Measurements from ENCODE around the gene ARHGAP12.

Gene ARHGAP12

DNA sequence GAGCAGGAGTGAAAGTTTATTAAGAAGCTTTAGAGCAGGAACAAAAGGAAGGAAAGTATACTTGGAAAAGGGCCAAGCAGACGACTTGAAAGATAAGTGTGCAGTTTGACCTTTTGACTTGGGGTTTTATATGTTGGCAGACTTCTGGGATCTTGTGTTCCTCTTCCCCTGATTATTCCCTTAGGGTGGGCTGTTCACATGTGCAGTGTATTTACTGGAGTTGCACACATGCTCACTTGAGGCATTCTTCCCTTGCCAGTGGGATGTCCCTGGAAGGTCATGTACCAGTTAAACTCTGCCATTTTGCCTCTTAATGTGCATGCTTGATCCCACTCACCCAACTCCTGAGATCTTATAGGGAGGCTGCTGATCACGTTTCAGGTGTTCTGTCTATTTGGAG lies 23.4 kb upstream of the ARHGAP12 start:
- DNase-seq (ENCODE audit: low read depth in 2 of 3, low spot score in 2 of 3): no peak

- no peak for DNase-seq (ENCODE audit: low read depth in 2 of 3, low spot score in 2 of 3)
Measured at GRCh38 chr10:31949266-31949665, 20.6 kb upstream of the ARHGAP12 start.

GRCh38 chr10:31948021-31948420 lies 19.4 kb upstream of the ARHGAP12 start:
- no peak for DNase-seq (ENCODE audit: low read depth in 2 of 3, low spot score in 2 of 3)

DNA sequence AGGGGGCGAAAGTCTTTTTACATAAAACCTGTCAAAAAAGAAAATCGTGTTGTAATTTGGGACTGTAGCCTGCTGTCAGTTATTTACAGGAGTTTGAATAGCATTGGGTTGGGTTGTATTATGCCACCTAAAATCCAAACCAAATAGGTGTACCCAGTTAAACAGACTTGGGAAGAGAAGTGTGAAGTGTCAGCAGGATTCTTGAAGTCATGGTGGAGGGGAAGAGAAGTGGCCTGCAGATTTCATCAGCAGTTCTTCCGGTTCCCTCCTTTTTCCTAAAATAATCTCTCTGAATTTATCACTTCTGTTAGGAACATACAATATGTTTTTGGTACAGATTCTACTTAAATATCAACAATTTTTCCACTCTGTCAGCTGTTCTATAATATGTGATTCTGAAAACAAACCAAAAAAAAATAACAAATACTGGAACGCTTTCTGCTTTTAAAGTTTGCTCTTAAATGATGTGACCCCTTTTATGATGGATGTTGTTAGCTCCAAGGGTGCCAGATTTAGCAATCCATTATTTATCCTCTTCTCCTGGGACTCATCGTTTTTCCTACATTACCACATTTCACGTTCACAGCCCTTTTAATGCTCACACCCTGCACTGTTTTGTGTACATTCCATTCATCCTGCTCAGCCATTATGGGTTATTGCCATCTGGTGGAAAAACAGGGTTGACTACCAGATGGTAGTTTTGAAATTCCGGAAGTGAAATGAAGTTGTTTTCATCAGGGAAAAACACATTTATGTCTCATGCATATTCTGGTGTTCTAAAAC lies 18.7 kb upstream of the ARHGAP12 start:
- DNase-seq (ENCODE audit: low read depth in 2 of 3, low spot score in 2 of 3): no peak

- DNase-seq (ENCODE audit: low read depth in 2 of 3, low spot score in 2 of 3): no peak
Measured at GRCh38 chr10:31945392-31945791, 16.8 kb upstream of the ARHGAP12 start.

DNA sequence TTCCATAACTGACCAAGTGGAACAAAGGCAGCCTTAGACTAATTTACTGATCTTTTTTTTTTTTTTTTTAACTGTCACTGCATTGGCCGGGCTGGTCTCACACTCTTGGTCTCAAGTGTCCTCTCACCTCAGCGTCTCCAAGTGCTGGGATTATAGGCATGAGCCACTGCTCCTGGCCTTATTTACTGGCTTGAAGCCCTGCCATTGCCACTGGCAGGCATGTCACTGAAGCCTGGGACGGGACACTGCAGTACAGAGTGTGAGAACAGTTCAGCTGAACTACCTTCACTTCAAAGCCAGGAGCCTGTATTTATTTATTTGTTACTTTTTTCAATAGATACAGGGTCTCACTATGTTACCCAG lies 15.4 kb upstream of the ARHGAP12 start:
- DNase-seq (ENCODE audit: low read depth in 2 of 3, low spot score in 2 of 3): no peak

- DNase-seq (ENCODE audit: low read depth in 2 of 3, low spot score in 2 of 3): no peak
Measured at GRCh38 chr10:31942892-31943291, 14.3 kb upstream of the ARHGAP12 start.

GRCh38 chr10:31942435-31942834 lies 13.8 kb upstream of the ARHGAP12 start:
- no peak for DNase-seq (ENCODE audit: low read depth in 2 of 3, low spot score in 2 of 3)

DNA sequence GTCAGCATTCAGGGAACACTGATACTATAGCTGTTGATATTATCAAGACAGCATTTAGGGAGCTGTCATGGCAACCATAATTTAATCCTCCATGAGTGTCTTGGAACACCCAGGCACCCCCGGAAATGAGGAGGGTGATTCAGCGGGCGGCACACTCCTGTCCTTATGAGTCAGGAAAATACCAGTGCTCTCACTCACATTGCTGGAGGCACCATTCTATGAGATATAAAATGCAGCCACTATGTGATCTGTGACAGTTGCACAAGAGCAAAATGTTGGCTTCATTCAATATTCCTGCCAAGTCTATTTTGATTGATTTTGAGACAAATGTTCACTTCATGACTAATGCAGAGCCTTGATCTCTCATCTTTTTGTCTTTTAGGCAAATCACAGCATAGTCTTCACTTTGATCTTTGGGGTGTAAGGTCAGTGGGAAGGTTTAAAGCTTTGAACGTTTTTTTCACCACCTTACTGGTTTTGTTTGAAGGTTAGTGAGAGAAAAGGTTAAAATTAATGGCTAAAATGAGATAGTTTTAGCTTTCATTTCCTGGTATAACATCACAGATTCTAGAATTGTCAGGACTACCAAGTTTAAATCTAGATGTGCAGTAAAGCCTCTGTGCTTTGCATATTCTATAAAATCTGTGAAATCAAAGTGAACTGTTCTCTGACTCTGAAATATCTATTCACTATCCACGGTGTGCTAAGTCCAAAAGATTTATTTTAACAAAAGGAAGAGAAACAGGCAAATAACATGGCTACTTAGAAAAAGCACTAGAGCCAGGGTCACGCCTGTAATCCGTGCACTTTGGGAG lies 12.4 kb upstream of the ARHGAP12 start:
- DNase-seq (ENCODE audit: low read depth in 2 of 3, low spot score in 2 of 3): no peak

DNA sequence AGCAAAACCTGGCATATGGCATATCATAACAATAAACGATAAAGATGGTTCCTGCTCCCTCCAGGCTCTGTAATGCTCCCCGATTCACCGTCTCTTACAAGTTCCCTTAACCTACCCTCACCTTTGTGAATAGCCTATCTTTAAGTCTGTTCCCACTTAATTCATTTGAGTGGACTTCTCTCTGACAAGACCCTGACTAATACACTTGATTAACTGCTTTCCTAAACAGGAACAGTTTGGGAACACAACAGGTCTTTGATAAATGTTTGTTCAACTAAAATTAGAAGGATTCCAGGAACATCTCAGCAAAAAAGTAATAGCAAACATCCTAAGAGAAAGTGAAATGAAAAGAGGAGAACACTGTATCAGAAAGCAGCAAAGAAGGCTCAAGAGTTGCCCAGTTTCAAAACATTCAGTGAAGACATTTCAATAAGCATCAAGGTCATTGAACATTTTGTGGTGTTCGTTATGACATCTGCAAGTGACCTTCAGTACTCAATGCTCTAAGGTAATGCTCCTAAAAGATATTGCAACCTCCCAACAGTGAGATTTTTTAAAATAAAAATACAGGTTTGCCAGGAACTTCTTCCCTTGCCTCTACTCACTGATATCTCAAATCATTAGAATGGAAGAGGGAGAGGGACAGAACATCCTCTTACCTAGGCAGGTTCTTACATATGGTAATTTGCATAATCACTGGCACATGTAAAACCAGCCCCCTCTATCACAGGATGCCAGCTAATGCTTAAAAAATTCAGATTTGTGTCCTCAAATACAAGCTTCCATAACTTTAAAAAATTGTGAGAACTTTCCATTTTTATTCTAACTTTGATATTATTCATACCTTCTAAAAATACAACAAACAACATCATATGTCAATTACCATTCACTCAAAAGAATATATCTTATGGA lies 11.4 kb upstream of the ARHGAP12 start:
- no peak for DNase-seq (ENCODE audit: low read depth in 2 of 3, low spot score in 2 of 3)

- DNase-seq (ENCODE audit: low read depth in 2 of 3, low spot score in 2 of 3): no peak
Measured at GRCh38 chr10:31937371-31937770, 8.7 kb upstream of the ARHGAP12 start.

DNA sequence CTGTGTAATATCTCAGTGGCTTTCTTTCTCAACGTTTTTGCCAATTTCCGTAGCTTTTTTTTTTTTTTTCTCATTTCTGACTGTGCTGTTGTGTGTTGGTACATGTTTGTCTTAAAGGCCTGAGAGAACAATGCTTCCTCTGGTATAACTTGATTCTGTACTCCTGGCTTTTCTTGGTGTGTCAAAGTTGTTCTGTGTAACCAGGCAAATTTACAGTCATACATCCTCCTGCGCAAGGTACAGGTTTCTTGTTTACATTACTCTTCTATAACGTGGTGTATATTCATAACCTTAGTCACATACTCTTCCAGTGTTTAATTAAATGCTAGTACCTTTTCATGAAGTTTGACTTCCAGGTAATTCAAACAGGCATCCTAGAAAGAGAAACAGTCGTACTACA lies 8.3 kb upstream of the ARHGAP12 start:
- DNase-seq (ENCODE audit: low read depth in 2 of 3, low spot score in 2 of 3): no peak

- no peak for DNase-seq (ENCODE audit: low read depth in 2 of 3, low spot score in 2 of 3)
Measured at GRCh38 chr10:31936086-31936485, 7.5 kb upstream of the ARHGAP12 start.

DNA sequence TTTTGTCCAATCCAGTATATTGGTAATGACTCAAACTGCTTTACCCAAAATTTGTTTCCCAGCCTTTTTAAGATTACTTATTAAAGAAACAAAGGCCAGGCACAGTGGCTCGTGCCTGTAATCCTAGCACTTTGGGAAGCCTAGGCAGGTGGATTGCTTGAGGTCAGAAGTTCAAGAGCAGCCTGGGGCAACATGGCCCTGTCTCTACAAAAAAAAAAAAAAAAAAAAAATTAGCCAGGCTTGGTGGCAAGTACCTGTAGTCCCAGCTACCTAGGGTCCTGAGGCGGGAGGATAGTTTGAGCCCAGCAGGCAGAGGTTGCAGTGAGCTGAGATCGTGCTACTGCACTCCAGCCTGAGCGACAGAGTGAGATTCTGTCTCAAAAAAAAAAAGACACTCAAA lies 7.0 kb upstream of the ARHGAP12 start:
- DNase-seq (ENCODE audit: low read depth in 2 of 3, low spot score in 2 of 3): no peak

DNA sequence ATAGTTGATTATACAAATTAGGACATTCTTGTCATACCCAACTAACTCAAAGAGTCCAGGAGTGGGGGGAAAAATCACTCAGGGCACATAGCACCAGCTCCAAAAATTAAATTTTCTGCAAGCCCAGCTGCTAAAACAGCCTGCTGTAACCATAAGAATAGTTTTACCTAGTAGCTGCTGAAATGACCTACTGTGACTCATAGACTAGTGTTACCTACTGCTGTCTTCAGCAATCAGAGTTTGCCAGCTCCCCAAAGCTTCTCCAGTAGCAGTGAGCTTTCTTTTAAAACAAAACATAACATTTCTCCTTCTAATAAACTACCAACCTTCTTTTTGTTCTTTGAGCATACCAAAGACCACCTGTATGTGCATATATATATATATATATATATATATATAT lies 4.2 kb upstream of the ARHGAP12 start:
- no peak for DNase-seq (ENCODE audit: low read depth in 2 of 3, low spot score in 2 of 3)

DNA sequence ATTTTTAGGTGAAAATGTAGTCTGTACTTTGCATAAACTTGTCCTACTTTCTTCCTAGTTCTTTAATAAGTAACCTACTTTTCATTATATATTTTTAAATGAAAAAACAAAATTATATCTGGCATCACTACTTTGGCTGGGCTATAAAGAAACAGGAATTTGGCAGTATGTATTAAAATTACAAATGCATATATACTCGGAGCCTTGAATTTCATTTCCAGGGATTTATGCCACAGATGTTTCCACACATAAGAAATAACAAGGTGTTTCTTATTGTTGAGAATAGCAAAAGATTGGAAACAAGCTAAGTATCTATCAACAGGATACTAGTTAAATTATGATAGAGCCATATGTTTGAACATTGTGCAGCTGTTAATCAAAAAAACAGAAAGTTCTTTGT lies 2.2 kb upstream of the ARHGAP12 start:
- DNase-seq (ENCODE audit: low read depth in 2 of 3, low spot score in 2 of 3): no peak

DNA sequence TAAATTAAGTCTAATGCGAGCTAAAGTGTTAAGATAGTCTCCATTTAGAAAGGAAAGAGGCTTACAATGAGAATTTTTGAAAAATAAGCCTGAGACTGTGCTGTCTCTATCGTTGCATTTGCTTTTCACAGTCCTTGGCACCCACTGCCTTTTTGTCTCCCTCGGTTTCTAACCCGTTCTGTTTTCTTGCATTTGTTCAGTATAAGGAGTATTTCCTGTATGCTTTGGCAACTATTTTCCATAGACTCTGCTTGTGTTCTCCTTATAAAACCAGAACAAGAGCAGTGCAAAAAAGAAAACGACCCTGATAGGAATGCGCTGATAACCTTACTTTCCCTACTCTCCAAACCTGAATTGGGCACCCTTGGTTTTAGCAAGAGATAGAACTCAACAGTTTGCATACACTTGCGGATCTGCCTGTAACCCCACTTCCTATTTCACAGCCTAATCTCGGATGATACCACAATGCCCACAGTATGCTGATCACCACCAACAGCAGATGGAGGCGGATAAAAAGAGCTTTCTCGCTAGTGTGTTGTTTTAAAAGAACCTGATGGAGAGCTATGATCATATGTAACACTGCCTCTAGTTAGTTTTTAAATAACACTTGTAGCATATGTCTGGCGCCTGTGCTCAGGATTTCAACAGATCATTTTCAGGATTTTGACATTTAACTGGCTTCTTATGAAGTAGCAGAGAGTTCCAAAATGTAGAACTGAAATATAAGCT lies 1.6 kb upstream of the ARHGAP12 start:
- DNase-seq (ENCODE audit: low read depth in 2 of 3, low spot score in 2 of 3): no peak

GRCh38 chr10:31929261-31930022 lies 811 bp upstream of the ARHGAP12 start:
- DNase-seq (ENCODE audit: low read depth in 2 of 3, low spot score in 2 of 3): no peak

DNA sequence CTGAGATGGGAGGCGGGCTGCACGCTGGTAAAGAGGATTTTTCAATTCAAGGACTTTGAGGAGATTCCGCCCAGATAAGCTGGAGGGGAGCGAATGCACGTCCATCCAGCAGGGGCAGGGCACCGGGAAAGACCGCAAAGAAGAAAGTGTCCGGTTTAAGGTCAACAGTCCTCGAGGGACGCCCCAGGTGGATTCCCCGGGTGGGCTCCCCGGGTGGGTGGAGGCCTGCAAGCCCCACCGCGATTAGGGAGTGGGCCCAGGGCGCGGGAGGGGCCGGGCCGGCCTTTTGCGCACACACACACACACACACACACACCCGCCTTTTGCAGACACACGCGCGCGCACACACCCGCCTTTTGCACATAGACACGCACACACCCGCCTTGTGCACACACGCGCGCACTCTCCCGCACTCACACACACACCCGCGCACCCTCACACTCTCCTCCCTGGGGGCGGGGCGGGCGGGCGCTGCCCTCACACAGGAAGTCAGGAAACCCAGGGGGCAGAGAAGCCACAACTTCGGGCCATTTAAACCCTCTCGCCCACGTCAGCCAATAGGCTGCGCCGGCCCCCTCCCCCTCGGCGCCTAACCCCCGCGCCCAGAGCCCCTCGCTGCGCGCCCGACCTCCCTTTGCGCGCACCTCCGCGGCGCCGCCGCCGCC lies 615 bp downstream of the ARHGAP12 start:
- peak in 2 of 3 experiments; percentile 10 to 23 for DNase-seq (ENCODE audit: low read depth in 2 of 3, low spot score in 2 of 3)

DNA sequence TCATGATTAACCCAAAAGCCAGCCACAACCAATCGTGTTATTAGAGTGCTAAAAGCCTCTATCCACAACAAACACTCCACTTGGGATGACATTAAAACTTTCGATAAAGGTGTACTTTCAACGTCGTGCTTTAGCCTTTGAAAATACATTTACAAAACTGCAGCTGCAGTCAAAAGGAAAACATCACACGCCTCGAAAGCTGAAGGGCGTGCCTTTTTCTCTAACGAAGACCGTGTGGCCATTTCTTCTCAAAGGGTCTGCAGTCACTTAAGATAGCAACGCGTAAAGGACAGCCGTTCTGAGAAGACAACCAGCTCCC lies 1.1 kb downstream of the ARHGAP12 start:
- peak in 1 of 3 experiments; percentile 10 for DNase-seq (ENCODE audit: low read depth in 2 of 3, low spot score in 2 of 3)

Measured in activated CD8-positive, alpha-beta memory T cell treated with anti-CD3 and anti-CD28 coated beads for 48 hours (primary cell).